Panc1 (cell line): ENCODE measurements around the gene HCST. TPM values are rescaled to one million over a fixed set of nuclear protein-coding genes. Genes with fewer than 3 reads are reported as not detected.
"Not testable (repeated sequence)": the region's sequence is repeated elsewhere in the genome, so short reads cannot be mapped to it uniquely, and the experiment has no call there.

Source experiments
- ATAC-seq: fragments of 200-7000 bp; cut with Tn5 transposase; 2 replicates; pipeline ENCODE4 v1.9.1; 2020; ENCODE audit warnings: mild to moderate bottlenecking, moderate library complexity
- BruUV-seq: library from RNA; stranded (reverse); fragments of 400-500 nt; replicated peaks from 2 replicates; lab custom pipeline; 2021; lab: Mats Ljungman, UMichigan
- CTCF ChIA-PET: fragments of 300-600 bp; sonication (Branson Sonifier 250); formaldehyde crosslinking; loops from one replicate; lab custom pipeline; 2022; ENCODE audit warnings: antibody characterized with exemption; lab: Charles Lee
- POLR2A ChIA-PET: fragments of 300-600 bp; sonication (Branson Sonifier 250); formaldehyde crosslinking; loops from one replicate; lab custom pipeline; 2022; ENCODE audit warnings: antibody characterized with exemption; lab: Charles Lee
- DNase-seq: peaks from one replicate; pipeline ENCODE4 v3.0.0-alpha.2; 2010; ENCODE audit warnings: low read depth, low spot score
- H3K27ac ChIP-seq: 2 replicates; pipeline ENCODE4 v1.5.1; 2011; ENCODE audit warnings: mild to moderate bottlenecking, low read length, inconsistent platforms
- H3K27me3 ChIP-seq: fragments of 200-500 bp; sonication (Bioruptor generic); 2 replicates; pipeline ENCODE4 v1.6.0; 2014; ENCODE audit warnings: low read length, inconsistent platforms; ENCODE audit not compliant: control insufficient read depth, insufficient read depth
- H3K36me3 ChIP-seq: fragments of 200-500 bp; sonication (Bioruptor generic); 2 replicates; pipeline ENCODE4 v1.5.1; 2014; ENCODE audit warnings: inconsistent platforms, mild to moderate bottlenecking, low read length, moderate library complexity; ENCODE audit not compliant: control insufficient read depth, insufficient read depth
- H3K4me1 ChIP-seq: 2 replicates; pipeline ENCODE4 v1.5.1; 2011; ENCODE audit warnings: inconsistent platforms, mild to moderate bottlenecking, low read length, moderate library complexity; ENCODE audit not compliant: control insufficient read depth, insufficient read depth
- H3K4me3 ChIP-seq, 2 experiments: 2 replicates each; pipeline ENCODE4 v1.5.1; 2011 to 2012; ENCODE audit warnings: low read depth in 2 of 2, low read length in 2 of 2, mild to moderate bottlenecking in 2 of 2, inconsistent platforms in 1 of 2, moderate library complexity in 1 of 2
- H3K9me3 ChIP-seq: fragments of 200-500 bp; sonication (Bioruptor generic); 2 replicates; pipeline ENCODE4 v1.5.1; 2014; ENCODE audit warnings: low read depth, mild to moderate bottlenecking, inconsistent platforms, low read length, moderate library complexity; ENCODE audit not compliant: control insufficient read depth, insufficient read depth
- POLR2AphosphoS5 ChIP-seq: IDR thresholded peaks from 2 replicates; pipeline ENCODE4 v1.6.1; 2012; ENCODE audit warnings: mild to moderate bottlenecking, low read depth, low read length, moderate library complexity
- SIN3A ChIP-seq: IDR thresholded peaks from 2 replicates; pipeline ENCODE4 v1.6.1; 2012; ENCODE audit warnings: low read depth, mild to moderate bottlenecking, low read length, moderate library complexity, borderline replicate concordance; ENCODE audit not compliant: insufficient read depth
- TCF7L2 ChIP-seq: IDR thresholded peaks from 2 replicates; pipeline ENCODE4 v1.6.1; 2011; ENCODE audit warnings: mild to moderate bottlenecking, low read depth, low read length, inconsistent platforms
- in situ Hi-C: cut with HindIII; loops from 2 replicates; pipeline ENCODE4 v1.10.0; 2016; ENCODE audit warnings: low sequenced_read_pairs, low pct_unique_long_range_greater_than_20kb
- intact Hi-C: fragments of 100-400 bp; cut with micrococcal nuclease; formaldehyde crosslinking; loops from one replicate; pipeline ENCODE4 v1.10.0; 2022; ENCODE audit not compliant: unreplicated experiment
- total RNA-seq: library from RNA; stranded (reverse); gene quantifications from one replicate; pipeline ENCODE4 v1.2.1, GENCODE V29; 2021; ENCODE audit not compliant: unreplicated experiment
- TF ChIP-seq, protein P1 (sequence below): fragments of 450-650 bp; IDR thresholded peaks from 2 replicates; pipeline ENCODE4 v1.5.1; 2017; ENCODE audit warnings: mild to moderate bottlenecking
- TF ChIP-seq, protein P2 (sequence below), 2 experiments: IDR thresholded peaks; 2 replicates each; pipeline ENCODE4 v1.6.1; 2011 to 2012; ENCODE audit warnings: low read depth in 2 of 2, control low read depth in 1 of 2, low read length in 1 of 2, mild to moderate bottlenecking in 1 of 2, moderate library complexity in 1 of 2; ENCODE audit not compliant: insufficient read depth in 1 of 2

HCST gene
- total RNA-seq, 1 experiment from 2014 or later, result 2.9 TPM

DNA sequence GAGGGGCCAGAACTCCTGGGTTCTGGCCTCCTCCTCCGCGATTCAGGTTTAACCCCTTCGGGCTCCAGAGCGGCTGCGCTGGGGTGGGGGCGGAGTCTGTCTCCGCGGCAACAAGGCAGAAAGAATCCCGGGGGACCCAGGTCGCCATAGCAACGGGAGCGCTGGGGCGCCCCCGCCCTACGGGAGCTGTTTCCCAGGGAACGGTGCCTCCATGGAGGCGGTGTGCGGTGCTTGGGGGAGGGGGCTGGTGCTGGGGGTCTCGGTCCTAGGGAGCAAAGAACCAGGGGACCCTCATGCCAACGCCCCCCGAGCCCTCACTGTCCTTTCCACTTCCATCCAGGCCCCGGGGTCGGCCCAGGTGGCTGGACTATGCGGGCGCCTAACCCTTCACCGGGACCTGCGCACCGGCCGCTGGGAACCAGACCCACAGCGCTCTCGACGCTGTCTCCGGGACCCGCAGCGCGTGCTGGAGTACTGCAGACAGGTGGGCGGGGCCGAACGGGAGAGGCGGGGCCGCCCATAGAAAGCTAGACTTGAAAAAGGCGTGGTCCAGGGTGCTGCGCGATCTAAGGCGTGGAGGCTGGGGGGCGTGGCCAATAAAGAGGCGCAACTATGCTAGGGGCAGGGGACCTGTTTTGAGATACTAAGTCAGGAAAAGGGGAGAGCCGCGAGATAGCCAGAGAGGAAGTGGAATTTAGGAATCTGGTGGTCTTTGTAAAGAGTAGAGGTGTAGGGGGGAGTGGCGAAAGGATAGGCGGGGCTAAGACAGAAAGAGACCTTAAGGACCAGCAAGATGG, 32.8 kb upstream of the HCST start:
- H3K27ac ChIP-seq, result peak overlapping the region; percentile 61
- H3K27me3 ChIP-seq, result no peaks in the 10 kb centered on the region
- no peaks in the 10 kb centered on the region for H3K9me3 ChIP-seq
- BruUV-seq, result no TSS peak
- DNase-seq, result peak; percentile 93
- ChIA-PET POLR2A (interaction anchor here (0.6 kb wide), 3 partner anchors 107 to 560 kb away, joined by 3 to 5 read pairs (median 4); no protein-coding TSS in a partner anchor), CTCF (interaction anchor here (0.6 to 0.9 kb wide), 6 partner anchors 12 to 356 kb away, joined by 3 to 8 read pairs (median 4); partner anchors contain the start of genes COX6B1 and DMKN)
- intact Hi-C loops (no loop called here), in situ Hi-C loops (no loop called here)
- TF ChIP-seq SIN3A (no peak), TCF7L2 (no peak), POLR2AphosphoS5 (no peak; the same call in 1 of the 2 replicates)
- TF ChIP-seq, protein P1, sequence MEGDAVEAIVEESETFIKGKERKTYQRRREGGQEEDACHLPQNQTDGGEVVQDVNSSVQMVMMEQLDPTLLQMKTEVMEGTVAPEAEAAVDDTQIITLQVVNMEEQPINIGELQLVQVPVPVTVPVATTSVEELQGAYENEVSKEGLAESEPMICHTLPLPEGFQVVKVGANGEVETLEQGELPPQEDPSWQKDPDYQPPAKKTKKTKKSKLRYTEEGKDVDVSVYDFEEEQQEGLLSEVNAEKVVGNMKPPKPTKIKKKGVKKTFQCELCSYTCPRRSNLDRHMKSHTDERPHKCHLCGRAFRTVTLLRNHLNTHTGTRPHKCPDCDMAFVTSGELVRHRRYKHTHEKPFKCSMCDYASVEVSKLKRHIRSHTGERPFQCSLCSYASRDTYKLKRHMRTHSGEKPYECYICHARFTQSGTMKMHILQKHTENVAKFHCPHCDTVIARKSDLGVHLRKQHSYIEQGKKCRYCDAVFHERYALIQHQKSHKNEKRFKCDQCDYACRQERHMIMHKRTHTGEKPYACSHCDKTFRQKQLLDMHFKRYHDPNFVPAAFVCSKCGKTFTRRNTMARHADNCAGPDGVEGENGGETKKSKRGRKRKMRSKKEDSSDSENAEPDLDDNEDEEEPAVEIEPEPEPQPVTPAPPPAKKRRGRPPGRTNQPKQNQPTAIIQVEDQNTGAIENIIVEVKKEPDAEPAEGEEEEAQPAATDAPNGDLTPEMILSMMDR, result no peak
- TF ChIP-seq, protein P2, sequence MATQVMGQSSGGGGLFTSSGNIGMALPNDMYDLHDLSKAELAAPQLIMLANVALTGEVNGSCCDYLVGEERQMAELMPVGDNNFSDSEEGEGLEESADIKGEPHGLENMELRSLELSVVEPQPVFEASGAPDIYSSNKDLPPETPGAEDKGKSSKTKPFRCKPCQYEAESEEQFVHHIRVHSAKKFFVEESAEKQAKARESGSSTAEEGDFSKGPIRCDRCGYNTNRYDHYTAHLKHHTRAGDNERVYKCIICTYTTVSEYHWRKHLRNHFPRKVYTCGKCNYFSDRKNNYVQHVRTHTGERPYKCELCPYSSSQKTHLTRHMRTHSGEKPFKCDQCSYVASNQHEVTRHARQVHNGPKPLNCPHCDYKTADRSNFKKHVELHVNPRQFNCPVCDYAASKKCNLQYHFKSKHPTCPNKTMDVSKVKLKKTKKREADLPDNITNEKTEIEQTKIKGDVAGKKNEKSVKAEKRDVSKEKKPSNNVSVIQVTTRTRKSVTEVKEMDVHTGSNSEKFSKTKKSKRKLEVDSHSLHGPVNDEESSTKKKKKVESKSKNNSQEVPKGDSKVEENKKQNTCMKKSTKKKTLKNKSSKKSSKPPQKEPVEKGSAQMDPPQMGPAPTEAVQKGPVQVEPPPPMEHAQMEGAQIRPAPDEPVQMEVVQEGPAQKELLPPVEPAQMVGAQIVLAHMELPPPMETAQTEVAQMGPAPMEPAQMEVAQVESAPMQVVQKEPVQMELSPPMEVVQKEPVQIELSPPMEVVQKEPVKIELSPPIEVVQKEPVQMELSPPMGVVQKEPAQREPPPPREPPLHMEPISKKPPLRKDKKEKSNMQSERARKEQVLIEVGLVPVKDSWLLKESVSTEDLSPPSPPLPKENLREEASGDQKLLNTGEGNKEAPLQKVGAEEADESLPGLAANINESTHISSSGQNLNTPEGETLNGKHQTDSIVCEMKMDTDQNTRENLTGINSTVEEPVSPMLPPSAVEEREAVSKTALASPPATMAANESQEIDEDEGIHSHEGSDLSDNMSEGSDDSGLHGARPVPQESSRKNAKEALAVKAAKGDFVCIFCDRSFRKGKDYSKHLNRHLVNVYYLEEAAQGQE (IDR thresholded peaks at IDR 0.05; ENCODE audit: insufficient read depth in 1 of 2, low read depth in 2 of 2, low read length in 1 of 2), result no peak
- H3K4me3 ChIP-seq, result peak overlapping the region; percentile 53 to 89
- peak; percentile 91 for ATAC-seq
- H3K4me1 ChIP-seq, result peaks cover 9% of the 10 kb centered on the region
- H3K36me3 ChIP-seq, result no peaks in the 10 kb centered on the region

DNA sequence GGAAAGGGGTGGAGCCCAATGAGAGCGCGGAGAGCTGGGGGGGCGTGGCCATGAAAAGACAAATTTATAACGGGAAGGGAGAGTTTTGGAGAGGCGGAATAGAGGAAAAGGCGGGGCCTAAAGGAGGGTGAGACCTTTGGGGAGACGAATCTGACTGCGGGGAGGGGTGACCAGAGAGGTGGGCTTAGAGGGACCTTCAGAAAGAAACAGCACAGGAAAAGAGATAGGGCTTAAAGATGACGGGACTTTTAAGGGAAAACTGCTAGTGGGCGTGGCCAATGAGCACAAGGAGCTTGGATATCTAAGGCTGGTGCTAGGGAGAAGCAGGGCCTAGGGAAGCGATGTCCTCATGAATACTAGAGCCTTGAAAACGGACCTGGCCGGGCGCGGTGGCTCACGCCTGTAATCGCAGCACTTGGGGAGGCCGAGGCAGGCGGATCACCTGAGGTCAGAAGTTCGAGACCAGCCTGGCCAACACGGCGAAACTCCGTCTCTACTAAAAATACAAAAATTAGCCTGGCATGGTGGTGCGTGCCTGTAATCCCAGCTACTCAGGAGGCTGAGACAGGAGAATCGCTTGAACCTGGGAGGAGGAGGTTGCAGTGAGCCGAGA, 32.1 kb upstream of the HCST start:
- intact Hi-C loops, DNase-seq, H3K36me3 ChIP-seq, BruUV-seq, H3K4me1 ChIP-seq, in situ Hi-C loops, H3K27me3 ChIP-seq, H3K9me3 ChIP-seq: not testable (repeated sequence)
- peak overlapping the region; percentile 53 to 89 for H3K4me3 ChIP-seq
- H3K27ac ChIP-seq, result peak overlapping the region; percentile 61
- POLR2A ChIA-PET, result interaction anchor here (0.7 kb wide), 1 partner anchor 64 kb away, joined by 4 read pairs; no protein-coding TSS in a partner anchor
- peak; percentile 7 for ATAC-seq
- CTCF ChIA-PET, result interaction anchor here (0.6 to 0.9 kb wide), 5 partner anchors 26 to 357 kb away, joined by 3 to 8 read pairs (median 3); partner anchors contain the start of genes COX6B1 and DMKN
